ENCODE results near the gene PAFAH2.

PAFAH2 gene

DNA sequence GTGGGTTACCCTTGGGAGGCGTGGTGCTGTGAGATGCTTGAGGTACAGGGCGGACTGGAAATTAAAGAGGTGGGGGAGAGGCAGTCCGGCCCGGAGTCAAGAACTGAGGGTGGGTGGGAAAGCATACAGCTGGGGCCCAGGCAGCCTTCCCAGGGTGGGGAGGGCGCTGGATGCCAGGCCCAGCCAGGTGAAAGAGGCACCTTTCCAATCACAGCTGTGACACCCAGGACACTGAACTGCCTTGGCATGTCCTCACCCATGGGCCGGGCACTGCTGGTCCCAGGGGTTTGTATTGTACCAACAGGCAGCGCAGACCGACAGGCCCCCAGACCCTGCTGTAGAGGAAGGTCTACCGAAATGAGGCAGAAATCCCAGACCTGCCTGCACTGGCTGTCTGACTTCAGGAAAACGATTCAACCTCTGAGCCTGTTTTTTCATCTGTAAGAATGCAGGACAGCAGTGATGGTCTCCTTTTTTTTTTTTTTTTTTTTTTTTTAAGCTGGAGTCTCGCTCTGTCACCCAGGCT, 39.0 kb upstream of the PAFAH2 start:
- in situ Hi-C loops (cut with HindIII; ENCODE audit: low sequenced_read_pairs), result no loop called here
- TF ChIP-seq, protein P1, sequence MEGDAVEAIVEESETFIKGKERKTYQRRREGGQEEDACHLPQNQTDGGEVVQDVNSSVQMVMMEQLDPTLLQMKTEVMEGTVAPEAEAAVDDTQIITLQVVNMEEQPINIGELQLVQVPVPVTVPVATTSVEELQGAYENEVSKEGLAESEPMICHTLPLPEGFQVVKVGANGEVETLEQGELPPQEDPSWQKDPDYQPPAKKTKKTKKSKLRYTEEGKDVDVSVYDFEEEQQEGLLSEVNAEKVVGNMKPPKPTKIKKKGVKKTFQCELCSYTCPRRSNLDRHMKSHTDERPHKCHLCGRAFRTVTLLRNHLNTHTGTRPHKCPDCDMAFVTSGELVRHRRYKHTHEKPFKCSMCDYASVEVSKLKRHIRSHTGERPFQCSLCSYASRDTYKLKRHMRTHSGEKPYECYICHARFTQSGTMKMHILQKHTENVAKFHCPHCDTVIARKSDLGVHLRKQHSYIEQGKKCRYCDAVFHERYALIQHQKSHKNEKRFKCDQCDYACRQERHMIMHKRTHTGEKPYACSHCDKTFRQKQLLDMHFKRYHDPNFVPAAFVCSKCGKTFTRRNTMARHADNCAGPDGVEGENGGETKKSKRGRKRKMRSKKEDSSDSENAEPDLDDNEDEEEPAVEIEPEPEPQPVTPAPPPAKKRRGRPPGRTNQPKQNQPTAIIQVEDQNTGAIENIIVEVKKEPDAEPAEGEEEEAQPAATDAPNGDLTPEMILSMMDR (IDR thresholded peaks at IDR 0.05; ENCODE audit: low read depth, low read length, missing control alignments), result no peak
- no peak overlapping the region for H3K4me3 ChIP-seq (ENCODE audit: low read depth, low read length)
- DNase-seq (ENCODE audit: low read depth), result no peak

DNA sequence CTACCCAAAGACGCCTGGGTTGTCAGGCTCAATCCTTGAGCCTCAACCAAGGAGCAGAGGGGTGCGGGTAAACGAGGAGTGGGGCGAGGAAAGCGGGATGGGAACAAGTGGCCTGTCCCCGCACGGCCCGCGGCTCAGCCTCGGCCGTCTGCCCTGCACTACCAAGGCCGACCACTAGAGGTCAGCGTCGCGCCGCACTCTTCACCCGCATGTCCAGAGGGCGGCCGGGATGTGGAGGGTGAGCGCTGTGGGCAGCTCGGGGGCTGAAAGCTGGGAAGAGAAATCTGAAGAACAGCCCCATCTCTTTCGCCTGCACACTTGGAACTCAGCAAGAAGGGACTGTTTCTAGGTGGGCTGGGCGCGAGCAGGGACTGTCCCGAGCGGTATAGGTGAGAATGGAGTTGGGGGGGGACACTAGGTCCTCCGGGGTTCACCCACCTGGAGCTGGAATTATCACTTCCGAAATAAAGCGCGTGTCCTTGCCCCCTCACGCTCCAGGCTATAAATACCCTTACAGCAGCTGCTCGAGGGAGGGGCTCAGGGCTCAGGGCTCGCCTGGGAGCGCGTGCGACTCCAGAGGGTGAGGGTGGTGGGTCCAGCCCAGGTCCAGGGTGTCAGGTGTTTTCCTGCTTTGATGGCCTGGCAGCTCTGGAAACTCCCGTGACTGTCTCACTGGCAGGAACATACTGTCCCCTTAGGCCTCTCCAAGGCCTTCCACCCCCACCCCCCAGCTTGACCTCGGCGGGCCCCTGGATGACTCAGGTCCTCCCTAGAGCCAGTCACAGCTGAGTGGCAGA, 38.3 kb upstream of the PAFAH2 start:
- TF ChIP-seq, protein P1 (IDR thresholded peaks at IDR 0.05; ENCODE audit: low read depth, low read length, missing control alignments), result peak; percentile 98
- H3K4me3 ChIP-seq (ENCODE audit: low read depth, low read length), result peak overlapping the region; percentile 90
- DNase-seq (ENCODE audit: low read depth), result peak; percentile 23
- in situ Hi-C loops (cut with HindIII; ENCODE audit: low sequenced_read_pairs), result no loop called here

DNA sequence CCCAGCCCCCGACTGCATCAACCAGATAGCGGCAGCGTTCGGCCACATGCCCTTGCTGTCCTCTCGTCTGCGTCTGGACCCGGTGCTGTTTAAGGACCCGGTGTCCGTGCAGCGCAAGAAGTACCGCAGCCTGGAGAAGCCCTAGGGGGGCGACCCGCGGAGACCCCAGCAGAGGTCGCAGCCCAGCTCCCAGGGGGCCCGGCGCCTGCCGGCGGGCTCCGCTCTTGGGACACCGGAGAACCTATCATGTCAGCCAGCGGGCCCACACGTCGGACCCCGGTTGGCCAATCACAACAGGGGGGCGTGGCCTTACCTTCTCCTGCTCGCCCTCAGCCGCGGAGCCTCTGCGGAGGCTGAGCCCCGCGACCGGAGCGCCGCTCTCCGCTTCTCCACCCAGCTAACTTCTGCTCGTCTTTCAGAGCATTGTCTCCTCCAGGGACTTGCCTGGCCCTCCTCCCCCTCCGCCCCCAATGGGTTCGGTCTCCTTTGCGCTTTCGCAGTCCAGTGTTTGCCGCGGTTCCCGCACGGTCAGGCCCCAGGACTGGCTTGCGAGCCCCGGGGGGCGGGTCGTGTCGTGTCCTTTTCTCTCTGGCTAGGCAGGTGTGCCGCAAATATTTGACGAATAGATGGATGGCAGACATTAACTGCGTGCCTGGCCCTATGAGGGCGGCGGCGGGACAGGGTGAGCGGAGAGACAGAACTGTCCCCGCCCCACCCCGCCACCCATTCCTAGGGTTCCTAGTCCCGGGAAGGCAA, 37.5 kb upstream of the PAFAH2 start:
- peak overlapping the region; percentile 90 for H3K4me3 ChIP-seq (ENCODE audit: low read depth, low read length)
- in situ Hi-C loops (cut with HindIII; ENCODE audit: low sequenced_read_pairs), result no loop called here
- TF ChIP-seq, protein P1 (IDR thresholded peaks at IDR 0.05; ENCODE audit: low read depth, low read length, missing control alignments), result no peak
- DNase-seq (ENCODE audit: low read depth), result peak; percentile 75

DNA sequence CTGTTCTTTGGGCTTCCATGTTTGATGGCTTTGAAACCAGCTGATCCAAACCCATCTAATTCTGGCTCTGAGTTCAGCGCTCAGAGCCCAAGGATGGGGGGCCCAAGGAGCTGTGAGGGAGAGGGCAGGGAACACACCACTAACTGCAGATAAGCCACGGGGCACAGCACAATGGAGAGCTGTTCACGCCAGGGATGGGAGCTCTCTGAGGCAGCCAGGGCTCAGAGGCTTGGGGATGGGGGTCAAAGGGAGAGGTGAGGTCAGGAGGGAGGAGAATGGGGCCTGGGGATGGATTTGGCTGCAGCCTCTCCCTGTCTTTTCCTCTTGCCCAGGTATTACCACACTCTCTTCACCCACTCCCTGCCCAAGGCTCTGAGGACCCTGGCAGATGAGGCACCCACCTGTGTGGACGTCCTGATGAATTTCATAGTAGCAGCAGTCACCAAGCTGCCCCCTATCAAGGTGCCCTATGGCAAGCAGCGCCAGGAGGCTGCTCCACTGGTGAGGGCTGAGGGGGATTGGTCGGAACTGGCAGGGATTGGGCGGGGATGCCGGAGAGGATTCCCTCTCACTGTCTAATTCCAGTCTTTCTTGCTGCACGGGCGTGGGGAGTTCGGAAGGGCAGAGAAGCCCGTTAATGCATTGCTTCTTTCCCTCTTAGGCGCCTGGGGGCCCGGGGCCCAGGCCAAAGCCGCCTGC, 36.8 kb upstream of the PAFAH2 start:
- TF ChIP-seq, protein P1 (IDR thresholded peaks at IDR 0.05; ENCODE audit: low read depth, low read length, missing control alignments), result no peak
- no peak for DNase-seq (ENCODE audit: low read depth)
- peak overlapping the region; percentile 90 for H3K4me3 ChIP-seq (ENCODE audit: low read depth, low read length)
- in situ Hi-C loops (cut with HindIII; ENCODE audit: low sequenced_read_pairs), result no loop called here

DNA sequence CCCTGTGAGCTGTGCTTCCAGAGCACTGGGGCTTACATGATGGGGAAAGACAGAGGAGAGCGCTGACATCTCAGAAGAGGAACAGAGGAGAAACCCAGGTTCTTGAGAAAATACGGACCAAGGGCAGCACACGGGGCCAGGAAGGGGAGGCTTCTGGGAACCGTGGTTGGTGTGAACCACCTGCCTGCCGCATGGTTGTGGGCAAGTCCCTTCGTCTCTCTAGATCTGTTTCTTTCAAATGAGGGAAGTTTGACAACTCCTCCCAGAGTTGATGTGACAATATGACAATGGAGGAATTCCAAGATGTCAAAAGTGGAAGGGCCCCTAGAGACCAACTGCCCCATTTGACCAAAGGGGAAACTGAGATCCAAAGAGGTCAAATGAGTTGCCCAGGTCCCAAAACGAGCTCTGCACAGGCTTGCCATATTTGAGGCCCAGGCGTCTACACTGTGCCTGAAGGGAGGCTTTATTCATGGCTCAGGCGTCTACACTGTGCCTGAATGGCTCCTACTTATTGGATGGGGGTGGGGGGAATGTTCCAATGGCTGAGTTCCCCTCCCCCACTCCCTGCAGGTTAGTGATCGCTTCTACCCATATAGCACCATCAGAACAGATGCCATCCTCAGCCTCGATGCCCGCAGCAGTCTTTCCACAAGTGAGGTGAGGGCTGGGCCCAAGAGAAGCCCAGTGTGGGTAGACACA, 34.9 kb upstream of the PAFAH2 start:
- in situ Hi-C loops (cut with HindIII; ENCODE audit: low sequenced_read_pairs), result no loop called here
- H3K4me3 ChIP-seq (ENCODE audit: low read depth, low read length), result no peak overlapping the region
- TF ChIP-seq, protein P1 (IDR thresholded peaks at IDR 0.05; ENCODE audit: low read depth, low read length, missing control alignments), result no peak
- no peak for DNase-seq (ENCODE audit: low read depth)
